Transverse colon (tissue), 4 donors: Measurements from ENCODE around the gene GPR32. TPM values are rescaled to one million over a fixed set of nuclear protein-coding genes. Genes with fewer than 3 reads are reported as not detected.
"Not testable (repeated sequence)": the region's sequence is repeated elsewhere in the genome, so short reads cannot be mapped to it uniquely, and the experiment has no call there.

ENCODE experiments used
- DNase-seq: peaks from one replicate; pipeline ENCODE4 v3.0.0-alpha.2; 2019
- H3K27ac ChIP-seq, 4 donors: fragments of 200-600 bp; sonication (generic); 2 replicates each; pipeline ENCODE4 v1.5.1; 2016 to 2018; ENCODE audit warnings: inconsistent platforms in 4 of 4
- H3K27me3 ChIP-seq: fragments of 200-600 bp; sonication (generic); 2 replicates; pipeline ENCODE4 v1.5.1; 2017; ENCODE audit warnings: inconsistent platforms
- H3K36me3 ChIP-seq, 4 donors: fragments of 200-600 bp; sonication (generic); 2 replicates each; pipeline ENCODE4 v1.5.1; 2017 to 2019; ENCODE audit warnings: inconsistent platforms in 4 of 4
- H3K4me1 ChIP-seq, 4 donors: fragments of 200-600 bp; sonication (generic); 2 replicates each; pipeline ENCODE4 v1.5.1; 2017 to 2020; ENCODE audit warnings: inconsistent platforms in 4 of 4
- H3K4me3 ChIP-seq, 4 donors: fragments of 200-600 bp; sonication (generic); 1 replicate in 1 of 4; 2 replicates in 3 of 4; pipeline versions ENCODE4 v1.5.1 to v1.6.1; 2017 to 2019; ENCODE audit warnings: inconsistent platforms in 4 of 4
- H3K9me3 ChIP-seq, 2 donors: fragments of 200-600 bp; sonication (generic); 2 replicates each; pipeline ENCODE4 v1.5.1; 2017 to 2019; ENCODE audit warnings: inconsistent platforms in 2 of 2
- EP300 ChIP-seq: sonication (generic); formaldehyde crosslinking; IDR thresholded peaks from one replicate; pipeline ENCODE4 v1.6.1; 2017; ENCODE audit warnings: antibody characterized with exemption, low read depth
- POLR2A ChIP-seq: fragments of 450-650 bp; IDR thresholded peaks from one replicate; pipeline ENCODE4 v1.6.1; 2016; ENCODE audit warnings: antibody characterized with exemption, mild to moderate bottlenecking, moderate library complexity
- POLR2AphosphoS5 ChIP-seq, 3 donors: sonication (generic); formaldehyde crosslinking; IDR thresholded peaks; one replicate each; pipeline ENCODE4 v1.6.1; 2016; ENCODE audit warnings: antibody characterized with exemption in 3 of 3
- WGBS, 2 donors: methylation state at CpG; one replicate each; pipeline ENCODE4 v1.1.5; 2018; ENCODE audit warnings: low coverage in 1 of 2; 5-methylcytosine and 5-hydroxymethylcytosine counted together
- in situ Hi-C, 4 donors: fragments of 200-750 bp; cut with MboI; loops; one replicate each; pipeline versions ENCODE4 v1.15.0 to v1.15.1; 2017; ENCODE audit warnings: low sequenced_read_pairs in 3 of 4, low pct_ligation_motif_present in 1 of 4, low pct_unique_long_range_greater_than_20kb in 1 of 4
- intact Hi-C: fragments of 100-400 bp; cut with DNase I; formaldehyde crosslinking; loops from one replicate; pipeline ENCODE4 v1.15.1; 2023; ENCODE audit warnings: low total_unique reads
- total RNA-seq, 4 donors: library from RNA; depleted of rRNA; stranded (reverse); fragments of >200 nt; gene quantifications; one replicate each; pipeline ENCODE4 v1.1.0, GENCODE V29; 2016
- TF ChIP-seq, protein P1 (sequence below), 5 experiments: fragments of 200-600 bp in 3 of 5; fragments of 450-650 bp in 2 of 5; sonication (generic) in 3 of 5; IDR thresholded peaks; 1 replicate in 2 of 5; 2 replicates in 3 of 5; pipeline ENCODE4 v1.5.1; 2016 to 2017; ENCODE audit warnings: antibody characterized with exemption in 5 of 5, inconsistent platforms in 3 of 5, mild to moderate bottlenecking in 2 of 5, moderate library complexity in 1 of 5

Gene GPR32
- total RNA-seq, 4 donors from 2014 or later = not detected

DNA sequence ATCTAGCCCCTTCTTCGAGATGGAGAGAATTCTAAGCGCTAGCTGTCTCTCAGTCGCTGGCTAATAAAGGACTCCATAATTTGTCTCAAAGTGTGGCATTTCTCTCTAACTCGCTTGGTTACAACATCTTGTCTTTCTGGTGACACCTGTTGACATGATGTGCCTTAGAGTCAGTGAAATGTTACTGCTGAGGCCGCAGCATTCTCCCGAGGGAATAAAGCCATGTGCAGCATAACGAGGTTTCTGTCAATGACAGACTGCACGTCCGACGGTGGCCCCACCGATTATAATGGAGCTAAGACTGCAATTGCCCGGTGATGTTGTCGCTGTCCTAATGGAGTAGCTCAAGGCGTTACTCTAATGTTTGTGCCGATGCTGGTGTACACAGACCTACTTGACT is 20.3 kb upstream of the GPR32 start:
- Histone ChIP-seq H3K4me3 (no peak overlapping the region), H3K36me3 (no peaks in the 10 kb centered on the region), H3K27me3 (peaks cover 3% of the 10 kb centered on the region), H3K27ac (no peak overlapping the region), H3K9me3 (no peaks in the 10 kb centered on the region), H3K4me1 (no peaks in the 10 kb centered on the region)
- TF ChIP-seq POLR2AphosphoS5 (IDR thresholded peaks at IDR 0.05) (no peak), EP300 (no peak), POLR2A (no peak)
- TF ChIP-seq, protein P1, sequence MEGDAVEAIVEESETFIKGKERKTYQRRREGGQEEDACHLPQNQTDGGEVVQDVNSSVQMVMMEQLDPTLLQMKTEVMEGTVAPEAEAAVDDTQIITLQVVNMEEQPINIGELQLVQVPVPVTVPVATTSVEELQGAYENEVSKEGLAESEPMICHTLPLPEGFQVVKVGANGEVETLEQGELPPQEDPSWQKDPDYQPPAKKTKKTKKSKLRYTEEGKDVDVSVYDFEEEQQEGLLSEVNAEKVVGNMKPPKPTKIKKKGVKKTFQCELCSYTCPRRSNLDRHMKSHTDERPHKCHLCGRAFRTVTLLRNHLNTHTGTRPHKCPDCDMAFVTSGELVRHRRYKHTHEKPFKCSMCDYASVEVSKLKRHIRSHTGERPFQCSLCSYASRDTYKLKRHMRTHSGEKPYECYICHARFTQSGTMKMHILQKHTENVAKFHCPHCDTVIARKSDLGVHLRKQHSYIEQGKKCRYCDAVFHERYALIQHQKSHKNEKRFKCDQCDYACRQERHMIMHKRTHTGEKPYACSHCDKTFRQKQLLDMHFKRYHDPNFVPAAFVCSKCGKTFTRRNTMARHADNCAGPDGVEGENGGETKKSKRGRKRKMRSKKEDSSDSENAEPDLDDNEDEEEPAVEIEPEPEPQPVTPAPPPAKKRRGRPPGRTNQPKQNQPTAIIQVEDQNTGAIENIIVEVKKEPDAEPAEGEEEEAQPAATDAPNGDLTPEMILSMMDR (IDR thresholded peaks at IDR 0.05) = no peak
- in situ Hi-C loops (no loop called here), intact Hi-C loops (no loop called here)
- no peak for DNase-seq
- WGBS, 2 donors = 69 to 81% methylated on average over 7 to 15 of the region's 15 CpGs

DNA sequence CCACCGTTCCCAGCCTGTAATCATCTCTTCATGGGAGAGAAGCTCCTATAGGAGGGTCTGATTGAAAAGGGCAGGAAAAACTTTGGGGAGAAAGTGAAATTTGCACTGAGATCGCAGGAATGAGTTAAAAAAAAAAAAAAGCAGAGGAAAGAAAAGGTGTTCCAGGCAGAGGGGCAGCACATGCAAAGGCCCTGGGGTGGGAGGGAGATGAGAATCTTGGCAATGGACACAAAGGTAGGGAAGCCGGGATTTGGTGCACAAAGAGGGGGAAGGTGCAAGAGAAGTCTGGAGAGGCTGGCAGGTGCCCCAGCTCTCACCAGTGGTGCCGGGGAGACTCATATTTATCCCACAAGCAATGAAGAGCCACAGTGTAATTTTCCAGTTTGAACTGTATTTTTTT is 16.4 kb upstream of the GPR32 start:
- whole genome bisulfite sequencing, 2 donors = 74 to 78% methylated on average over 1 to 4 of the region's 4 CpGs
- TF ChIP-seq, protein P1 (IDR thresholded peaks at IDR 0.05) = no peak
- TF ChIP-seq POLR2AphosphoS5 (IDR thresholded peaks at IDR 0.05) = no peak
- TF ChIP-seq POLR2A = no peak
- TF ChIP-seq EP300 = no peak
- no peak for DNase-seq
- Histone ChIP-seq H3K9me3 (no peaks in the 10 kb centered on the region), H3K36me3 (no peaks in the 10 kb centered on the region), H3K4me3 (no peak overlapping the region), H3K27ac (no peak overlapping the region), H3K4me1 (no peaks in the 10 kb centered on the region), H3K27me3 (peaks cover 7% of the 10 kb centered on the region)
- in situ Hi-C loops = no loop called here
- intact Hi-C loops = no loop called here

DNA sequence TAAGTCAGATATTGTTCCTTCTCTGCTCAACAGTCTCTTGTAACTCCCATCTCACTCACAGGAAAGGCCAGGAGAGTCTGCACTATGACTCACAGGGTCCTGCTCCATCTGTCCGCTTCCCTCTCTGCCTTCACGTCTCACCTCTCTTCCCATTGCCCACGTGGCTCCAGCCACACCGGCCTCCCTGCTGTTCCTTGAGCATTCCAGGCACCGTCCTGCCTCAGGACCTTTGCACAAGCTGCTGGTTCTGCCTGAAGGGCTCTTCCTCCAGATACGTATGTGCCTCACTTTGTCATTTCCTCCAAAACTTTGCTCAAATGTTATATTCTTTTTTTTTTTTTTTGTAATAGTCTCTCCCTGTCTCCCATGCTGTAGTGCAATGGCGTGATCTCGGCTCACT is 14.0 kb upstream of the GPR32 start:
- intact Hi-C loops, H3K4me1 ChIP-seq, H3K36me3 ChIP-seq, H3K27ac ChIP-seq, DNase-seq, H3K27me3 ChIP-seq, in situ Hi-C loops, H3K9me3 ChIP-seq, H3K4me3 ChIP-seq: not testable (repeated sequence)
- 62 to 67% methylated on average over 5 to 8 of the region's 8 CpGs for WGBS, 2 donors

DNA sequence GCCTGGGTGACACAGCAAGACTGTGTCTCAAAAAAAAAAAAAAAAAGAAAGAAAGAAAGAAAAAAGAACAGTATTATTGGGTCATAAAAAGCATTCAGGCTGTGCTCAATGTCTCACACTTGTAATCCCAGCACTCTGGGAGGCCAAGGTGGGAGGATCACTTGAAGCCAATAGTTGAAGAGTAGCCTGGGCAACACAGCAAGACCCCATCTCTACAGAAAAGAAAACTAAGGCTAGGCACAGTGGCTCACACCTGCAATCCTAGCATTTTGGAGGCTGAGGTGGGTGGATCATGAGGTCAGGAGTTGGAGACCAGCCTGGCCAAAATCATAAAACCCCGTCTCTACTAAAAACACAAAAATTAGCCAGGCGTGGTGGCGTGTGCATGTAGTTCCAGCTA is 12.6 kb upstream of the GPR32 start:
- H3K4me3 ChIP-seq, intact Hi-C loops, H3K9me3 ChIP-seq, H3K27ac ChIP-seq, H3K27me3 ChIP-seq, H3K4me1 ChIP-seq, DNase-seq, H3K36me3 ChIP-seq, in situ Hi-C loops: not testable (repeated sequence)
- 89% methylated on average over 3 of the region's 3 CpGs; no CpG with 5 or more reads in 1 of the 2 donors for WGBS, 2 donors

DNA sequence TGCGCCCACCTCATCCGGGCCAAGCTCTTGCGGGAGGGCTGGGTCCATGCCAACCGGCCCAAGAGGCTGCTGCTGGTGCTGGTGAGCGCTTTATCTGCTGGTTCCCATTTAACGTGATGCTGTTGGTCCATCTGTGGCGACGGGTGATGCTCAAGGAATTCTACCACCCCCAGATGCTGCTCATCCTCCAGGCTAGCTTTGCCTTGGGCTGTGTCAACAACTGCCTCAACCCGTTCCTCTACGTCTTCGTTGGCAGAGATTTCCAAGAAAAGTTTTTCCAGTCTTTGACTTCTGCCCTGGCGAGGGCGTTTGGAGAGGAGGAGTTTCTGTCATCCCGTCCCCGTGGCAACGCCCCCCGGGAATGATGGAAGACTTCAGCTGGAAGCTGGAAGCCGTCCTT is 11.2 kb upstream of the GPR32 start:
- WGBS, 2 donors = 30 to 72% methylated on average over 2 to 16 of the region's 18 CpGs
- intact Hi-C loops, H3K27ac ChIP-seq, H3K36me3 ChIP-seq, H3K4me1 ChIP-seq, H3K4me3 ChIP-seq, in situ Hi-C loops, DNase-seq, H3K9me3 ChIP-seq, H3K27me3 ChIP-seq: not testable (repeated sequence)

DNA sequence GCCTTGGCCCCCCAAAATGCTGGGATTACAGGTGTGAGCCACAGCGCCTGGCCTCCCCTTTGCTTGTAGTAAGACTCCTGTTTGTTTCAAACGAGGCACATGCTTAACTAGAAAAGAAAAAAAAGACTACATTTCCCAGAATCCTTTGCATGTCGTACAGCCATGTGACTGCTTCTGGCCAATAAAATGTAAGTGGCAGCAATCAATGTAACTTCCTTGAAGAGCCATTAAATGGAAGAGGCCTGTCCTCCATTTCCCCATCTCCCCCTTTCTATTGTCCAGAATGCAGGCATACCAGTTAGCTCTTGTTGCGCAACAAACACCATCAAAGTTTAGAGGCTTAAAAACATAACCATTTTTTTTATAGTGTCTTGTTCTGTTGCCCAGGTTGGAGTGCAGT is 10.4 kb upstream of the GPR32 start:
- Histone ChIP-seq H3K9me3 (no peaks in the 10 kb centered on the region), H3K4me3 (no peak overlapping the region), H3K4me1 (no peaks in the 10 kb centered on the region), H3K27ac (no peak overlapping the region), H3K27me3 (peaks cover 4% of the 10 kb centered on the region), H3K36me3 (no peaks in the 10 kb centered on the region)
- 58 to 69% methylated on average over 3 to 4 of the region's 4 CpGs for WGBS, 2 donors
- no peak for DNase-seq
- in situ Hi-C loops (no loop called here), intact Hi-C loops (no loop called here)
- TF ChIP-seq POLR2A (no peak), POLR2AphosphoS5 (IDR thresholded peaks at IDR 0.05) (no peak), EP300 (no peak)
- TF ChIP-seq, protein P1 (IDR thresholded peaks at IDR 0.05) = no peak

DNA sequence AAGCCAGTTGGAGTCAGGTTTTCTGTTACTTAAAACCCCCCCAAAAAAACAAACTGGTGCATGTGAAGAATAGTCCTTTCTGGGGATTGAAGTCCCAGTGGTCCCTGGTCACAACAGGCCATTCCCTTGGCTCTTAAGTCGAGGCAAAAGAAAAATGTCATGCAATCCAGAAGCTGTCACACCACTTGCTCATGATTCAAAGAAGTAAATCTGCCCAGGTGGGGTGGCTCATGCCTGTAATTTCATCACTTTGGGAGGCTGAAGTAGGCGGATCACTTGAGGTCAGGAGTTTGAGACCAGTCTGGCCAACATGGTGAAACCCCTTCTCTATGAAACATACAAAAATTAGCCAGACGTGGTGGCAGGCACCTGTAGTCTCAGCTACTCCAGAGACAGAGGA is 8.8 kb upstream of the GPR32 start:
- H3K4me3 ChIP-seq, H3K9me3 ChIP-seq, H3K27me3 ChIP-seq, H3K36me3 ChIP-seq, in situ Hi-C loops, H3K27ac ChIP-seq, intact Hi-C loops, H3K4me1 ChIP-seq, DNase-seq: not testable (repeated sequence)
- WGBS, 2 donors = 52% methylated on average over 3 of the region's 3 CpGs; no CpG with 5 or more reads in 1 of the 2 donors

DNA sequence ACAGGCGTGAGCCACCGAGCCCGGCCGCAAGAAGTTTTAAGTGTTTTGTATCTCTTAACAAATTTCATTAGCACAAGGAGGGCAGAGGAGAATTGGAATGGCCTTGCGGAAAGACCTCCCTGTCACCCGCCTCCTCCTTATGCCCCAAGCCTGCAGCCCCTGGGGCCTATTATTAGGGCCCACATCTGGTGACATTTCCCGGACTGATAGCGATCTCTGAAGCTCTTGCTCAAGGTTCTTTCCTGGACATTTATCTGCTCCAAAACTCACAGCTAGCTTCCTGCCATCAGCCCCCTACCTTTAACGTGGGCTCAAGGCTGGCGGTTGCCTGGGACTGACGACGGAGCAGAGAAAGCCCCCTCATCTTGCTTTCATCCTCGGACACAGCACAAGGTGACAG is 6.7 kb upstream of the GPR32 start:
- H3K9me3 ChIP-seq, H3K4me1 ChIP-seq, H3K27me3 ChIP-seq, intact Hi-C loops, DNase-seq, H3K27ac ChIP-seq, H3K36me3 ChIP-seq, in situ Hi-C loops, H3K4me3 ChIP-seq: not testable (repeated sequence)
- WGBS, 2 donors = 75% methylated on average over 12 of the region's 13 CpGs; no CpG with 5 or more reads in 1 of the 2 donors
